Heart right ventricle (tissue), 16 donors: Measurements from ENCODE around the gene WASF2. TPM values are rescaled to one million over a fixed set of nuclear protein-coding genes. Genes with fewer than 3 reads are reported as not detected.

Source experiments
- ATAC-seq, 8 donors: fragments of 200-7000 bp; cut with Tn5 transposase; one replicate each; pipeline ENCODE4 v1.9.1; 2020; ENCODE audit warnings: mild to moderate bottlenecking in 8 of 8, moderate library complexity in 8 of 8, moderate number of reproducible peaks in 1 of 8
- DNase-seq, 2 donors: peaks; one replicate each; pipeline ENCODE4 v3.0.0-alpha.2; 2020
- H3K27ac ChIP-seq, 10 donors: fragments of 200-600 bp; sonication (generic) in 2 of 10; one replicate each; pipeline versions ENCODE4 v1.5.0 to v1.8.0; 2020 to 2022; ENCODE audit warnings: mild to moderate bottlenecking in 3 of 10
- H3K27me3 ChIP-seq, 7 donors: fragments of 200-600 bp; one replicate each; pipeline ENCODE4 v1.8.0; 2021 to 2022; ENCODE audit warnings: mild to moderate bottlenecking in 2 of 7
- H3K36me3 ChIP-seq, 9 donors: fragments of 200-600 bp; sonication (generic) in 1 of 9; one replicate each; pipeline versions ENCODE4 v1.5.0 to v1.8.0; 2020 to 2022; ENCODE audit warnings: mild to moderate bottlenecking in 2 of 9
- H3K4me1 ChIP-seq, 9 donors: fragments of 200-600 bp; sonication (generic) in 1 of 9; one replicate each; pipeline versions ENCODE4 v1.5.0 to v1.8.0; 2020 to 2022; ENCODE audit warnings: mild to moderate bottlenecking in 4 of 9
- H3K4me3 ChIP-seq, 10 donors: fragments of 200-600 bp; sonication (generic) in 2 of 10; one replicate each; pipeline versions ENCODE4 v1.5.0 to v1.8.0; 2020 to 2022; ENCODE audit warnings: mild to moderate bottlenecking in 7 of 10, moderate library complexity in 2 of 10
- H3K9me3 ChIP-seq, 11 donors: fragments of 200-600 bp in 10 of 11; sonication (generic) in 2 of 11; one replicate each; pipeline versions ENCODE4 v1.5.0 to v1.8.0; 2013 to 2022; ENCODE audit warnings: mild to moderate bottlenecking in 2 of 11, control low read depth in 1 of 11, moderate library complexity in 1 of 11
- CTCF ChIP-seq, 9 donors: fragments of 200-600 bp; sonication (generic) in 2 of 9; IDR thresholded peaks; one replicate each; pipeline versions ENCODE4 v1.5.0 to v1.8.0; 2021 to 2022; ENCODE audit warnings: antibody characterized with exemption in 9 of 9, mild to moderate bottlenecking in 5 of 9, moderate library complexity in 1 of 9
- WGBS, 2 donors: extraction: QIAGEN DNeasy Blood & Tissue Kit; methylation state at CpG; one replicate each; pipeline ENCODE4 v1.1.7; 2013; ENCODE audit warnings: inconsistent platforms in 1 of 2; 5-methylcytosine and 5-hydroxymethylcytosine counted together
- intact Hi-C, 10 donors: fragments of 100-400 bp; cut with DNase I; formaldehyde crosslinking; loops; one replicate each; pipeline versions ENCODE4 v1.11.1 to v1.14.2; 2022
- polyA plus RNA-seq, 2 donors: library from polyadenylated mRNA; stranded (reverse); fragments of 200-250 nt; gene quantifications; one replicate each; pipeline ENCODE4 v1.2.3, GENCODE V29; 2013
- total RNA-seq, 10 donors: library from RNA; stranded (reverse); fragmentation: NEBNext Ultra II Directional in 3 of 10; extraction: Animal tissue kit (Norgen Biotek cat#: 25700) in 3 of 10; gene quantifications; one replicate each; pipeline versions ENCODE4 v1.2.1 to v1.2.4, GENCODE V29; 2021 to 2023
- donor health status: Arrhythmogenic right ventricular cardiomyopathy.
- donor health status: ischemic (EF 13 %, LVEDD 7.1; RV severe dilation, severe dysfunction).
- donor health status: healthy with polysubstance abuse.
- donor health status: DM: no; HTN: yes; CAD: no.
- donor health status: DM: no; HTN: no; CAD: no.
- donor health status: ischemic (EF 25% LVEDD 6.9; RV normal size, moderate dysfunction).
- donor health status: ischemic (EF 25% LVEDD 5.7; RV mildly dilated, moderate dysfunction).
- donor health status: healthy.
- donor health status: DM: yes; HTN: yes; CAD: no.
- donor health status: Ischemic cardiomyopathy.
- donor health status: ischemic (EF 35%, LVEDD 5.7; RV mildly dilated, moderate dysfunction).
- donor health status: nonischemic (EF 11% LVEDD 7.7; RV severe dilation, severe dysfunction).
- donor health status: DM: yes; HTN: yes; CAD: no.
- donor health status: PGD.
- donor health status: ischemic (EF 29% LVEDD 5.4; RV normal size, mild dysfunction).
- donor health status: nonischemic (EF 23%, LVEDD 6.1; RV moderate dilation, normal function).

WASF2 gene
- total and polyA plus RNA-seq, 12 donors: 19.6 to 75.4 (median 50.5) TPM

GRCh38 chr1:27427816-27428315 is 62.1 kb downstream of the WASF2 start:
- intact Hi-C loops: loop anchor here in 1 of 10 donors (2.0 to 5.0 kb wide), 2 partner anchors 61 to 174 kb away; partner anchors contain the start of genes AHDC1 and MAP3K6
- ATAC-seq: peak in 3 of 8 donors; percentile 2 to 22 (median 4)
- 23 to 34% methylated on average over 2 of the region's 2 CpGs for WGBS, 2 donors

GRCh38 chr1:27427329-27427728 is 62.6 kb downstream of the WASF2 start:
- intact Hi-C loops: loop anchor here in 1 of 10 donors (5.0 kb wide), 1 partner anchor 175 kb away; the partner anchor contains the start of gene AHDC1
- peaks cover 24 to 97% (median 90%) of the 10 kb centered on the region in 9 donors for H3K4me1 ChIP-seq

More at GRCh38 chr1:27427816-27428315, 62.1 kb downstream of the WASF2 start:
- no peak for TF ChIP-seq CTCF (IDR thresholded peaks at IDR 0.05)
- peaks cover 0 to 47% (median 4%) of the 10 kb centered on the region in 9 donors for H3K36me3 ChIP-seq
- no peaks in the 10 kb centered on the region for H3K9me3 ChIP-seq
- peak overlapping the region in 3 of 10 donors; percentile 2 to 34 (median 10) for H3K4me3 ChIP-seq
- no peak for DNase-seq
- H3K27ac ChIP-seq: peak overlapping the region; percentile 78 to 88 (median 86)
- no peaks in the 10 kb centered on the region for H3K27me3 ChIP-seq
- peaks cover 24 to 97% (median 92%) of the 10 kb centered on the region in 9 donors for H3K4me1 ChIP-seq

GRCh38 chr1:27423709-27424108 is 66.3 kb downstream of the WASF2 start:
- intact Hi-C loops: no loop called here
- Histone ChIP-seq H3K36me3 (peaks cover 0 to 50% (median 4%) of the 10 kb centered on the region in 9 donors), H3K27ac (peak overlapping the region in 2 of 10 donors; percentile 3 to 88), H3K27me3 (no peaks in the 10 kb centered on the region), H3K4me1 (peaks cover 7 to 96% (median 78%) of the 10 kb centered on the region in 9 donors), H3K9me3 (no peaks in the 10 kb centered on the region), H3K4me3 (no peak overlapping the region)
- no peak for TF ChIP-seq CTCF (IDR thresholded peaks at IDR 0.05)
- 67 to 73% methylated on average over 4 of the region's 4 CpGs for WGBS, 2 donors
- no peak for ATAC-seq
- DNase-seq: no peak

More at GRCh38 chr1:27427329-27427728, 62.6 kb downstream of the WASF2 start:
- H3K9me3 ChIP-seq: no peaks in the 10 kb centered on the region
- no peak overlapping the region for H3K4me3 ChIP-seq
- H3K27ac ChIP-seq: peak overlapping the region; percentile 78 to 88 (median 86)
- peaks cover 0 to 47% (median 4%) of the 10 kb centered on the region in 9 donors for H3K36me3 ChIP-seq
- no peaks in the 10 kb centered on the region for H3K27me3 ChIP-seq
- ATAC-seq (no peak), DNase-seq (no peak)
- 37 to 54% methylated on average over 2 of the region's 2 CpGs for WGBS, 2 donors
- no peak for TF ChIP-seq CTCF (IDR thresholded peaks at IDR 0.05)

GRCh38 chr1:27418326-27419185 is 71.4 kb downstream of the WASF2 start:
- intact Hi-C loops: loop anchor here in 6 of 10 donors (5.0 to 10.0 kb wide), 4 partner anchors 74 to 189 kb away; partner anchors contain the start of genes WASF2 (in 3 of the 6) and AHDC1 (in 2 of the 6)
- DNase-seq: peak; percentile 62 to 71
- H3K4me1 ChIP-seq: peaks cover 16 to 81% (median 65%) of the 10 kb centered on the region in 9 donors

More at GRCh38 chr1:27418326-27419185, 71.4 kb downstream of the WASF2 start:
- no peak overlapping the region for H3K4me3 ChIP-seq
- WGBS, 2 donors: 33 to 36% methylated on average over 14 of the region's 14 CpGs
- H3K27me3 ChIP-seq: no peaks in the 10 kb centered on the region
- H3K27ac ChIP-seq: peak overlapping the region; percentile 30 to 82 (median 76)
- H3K9me3 ChIP-seq: no peaks in the 10 kb centered on the region
- TF ChIP-seq CTCF (IDR thresholded peaks at IDR 0.05): no peak
- H3K36me3 ChIP-seq: peaks cover 0 to 55% (median 40%) of the 10 kb centered on the region in 9 donors
- peak; percentile 80 to 96 (median 90) for ATAC-seq
